Activated CD4-positive, CD25-positive, alpha-beta regulatory T cell (primary cell): ENCODE results near the gene ANKMY1.
"Not testable (repeated sequence)": the region's sequence is repeated elsewhere in the genome, so short reads cannot be mapped to it uniquely, and the experiment has no call there.

Experiments used
- DNase-seq, 4 experiments: peaks; one replicate each; lab custom pipeline; 2025; lab: John Stamatoyannopoulos, UW

ANKMY1 gene

GRCh38 chr2:240521885-240522284, 35.9 kb downstream of the ANKMY1 start:
- DNase-seq, result not testable (repeated sequence)

GRCh38 chr2:240520974-240521350, 36.8 kb downstream of the ANKMY1 start:
- DNase-seq, result no peak

GRCh38 chr2:240520130-240520973, 37.4 kb downstream of the ANKMY1 start:
- DNase-seq, result no peak

- no peak for DNase-seq
Measured at GRCh38 chr2:240519396-240520129, 38.2 kb downstream of the ANKMY1 start.

- DNase-seq, result no peak
Measured at GRCh38 chr2:240518981-240519380, 38.8 kb downstream of the ANKMY1 start.

- no peak for DNase-seq
Measured at GRCh38 chr2:240517342-240517741, 40.4 kb downstream of the ANKMY1 start.

- DNase-seq, result no peak
Measured at GRCh38 chr2:240514631-240515030, 43.2 kb downstream of the ANKMY1 start.

- peak; percentile 71 to 83 (median 72) for DNase-seq
Measured at GRCh38 chr2:240513549-240514287, 44.1 kb downstream of the ANKMY1 start.

- no peak for DNase-seq
Measured at GRCh38 chr2:240512666-240513535, 44.9 kb downstream of the ANKMY1 start.

GRCh38 chr2:240512109-240512485, 45.7 kb downstream of the ANKMY1 start:
- no peak for DNase-seq

GRCh38 chr2:240511351-240512108, 46.3 kb downstream of the ANKMY1 start:
- no peak for DNase-seq

GRCh38 chr2:240510513-240511210, 47.1 kb downstream of the ANKMY1 start:
- DNase-seq, result no peak

- no peak for DNase-seq
Measured at GRCh38 chr2:240509667-240510512, 47.9 kb downstream of the ANKMY1 start.

- DNase-seq, result no peak
Measured at GRCh38 chr2:240508832-240509545, 48.8 kb downstream of the ANKMY1 start.

GRCh38 chr2:240507778-240508251, 50.0 kb downstream of the ANKMY1 start:
- no peak for DNase-seq

GRCh38 chr2:240507060-240507777, 50.6 kb downstream of the ANKMY1 start:
- DNase-seq, result no peak

- no peak for DNase-seq
Measured at GRCh38 chr2:240506406-240507059, 51.3 kb downstream of the ANKMY1 start.
